Neural cell (in vitro differentiated cells): Measurements from ENCODE around the gene MVD. TPM values are rescaled to one million over a fixed set of nuclear protein-coding genes. Genes with fewer than 3 reads are reported as not detected.

Experiments used
- H2AFZ ChIP-seq: fragments of 200-600, 300-800 bp; sonication (generic), shearing (Covaris generic); 2 replicates; pipeline ENCODE4 v1.6.0; 2014; ENCODE audit warnings: low read depth, mild to moderate bottlenecking, antibody characterized with exemption, low read length, moderate library complexity
- H3F3A ChIP-seq: fragments of 200-600 bp; shearing (Covaris generic); 2 replicates; pipeline ENCODE4 v1.6.1; 2016; ENCODE audit warnings: mild to moderate bottlenecking, moderate library complexity, mixed read lengths, antibody characterized with exemption, low read length; ENCODE audit not compliant: insufficient read depth, poor library complexity, severe bottlenecking
- H3K27ac ChIP-seq: fragments of 200-600, 300-800 bp; sonication (generic), shearing (Covaris generic); 2 replicates; pipeline ENCODE4 v1.5.1; 2014; ENCODE audit warnings: mild to moderate bottlenecking, low read length, moderate library complexity
- H3K27me3 ChIP-seq: fragments of 300-800, 200-600 bp; sonication (generic), shearing (Covaris generic); 2 replicates; pipeline ENCODE4 v1.6.0; 2014; ENCODE audit warnings: mild to moderate bottlenecking, low read depth, low read length, moderate library complexity; ENCODE audit not compliant: insufficient read depth
- H3K36me3 ChIP-seq: fragments of 300-800, 200-600 bp; sonication (generic), shearing (Covaris generic); 2 replicates; pipeline ENCODE4 v1.5.1; 2014; ENCODE audit warnings: mild to moderate bottlenecking, antibody characterized with exemption, low read length, moderate library complexity; ENCODE audit not compliant: insufficient read depth
- H3K4me2 ChIP-seq: fragments of 300-800, 200-600 bp; sonication (generic), shearing (Covaris generic); 2 replicates; pipeline ENCODE4 v1.6.0; 2014; ENCODE audit warnings: mild to moderate bottlenecking, low read length
- H3K4me3 ChIP-seq: fragments of 300-800, 200-600 bp; sonication (generic), shearing (Covaris generic); 2 replicates; pipeline ENCODE4 v1.5.1; 2014; ENCODE audit warnings: mild to moderate bottlenecking, low read length, moderate library complexity
- H3K79me2 ChIP-seq: fragments of 200-600 bp; shearing (Covaris generic); replicated peaks from 2 replicates; pipeline ENCODE4 v1.6.0; 2014; ENCODE audit warnings: mild to moderate bottlenecking, low read length, moderate library complexity; ENCODE audit not compliant: insufficient read depth
- H3K9ac ChIP-seq: fragments of 300-800, 200-600 bp; sonication (generic), shearing (Covaris generic); 2 replicates; pipeline ENCODE4 v1.6.1; 2016; ENCODE audit warnings: mild to moderate bottlenecking, low read length, mixed read lengths
- H3K9me2 ChIP-seq: fragments of 200-600 bp; shearing (Covaris generic); 2 replicates; pipeline ENCODE4 v1.6.1; 2016; ENCODE audit warnings: mild to moderate bottlenecking, low read length, mixed read lengths; ENCODE audit not compliant: insufficient read depth
- H3K9me3 ChIP-seq: fragments of 200-600, 300-800 bp; sonication (generic), shearing (Covaris generic); 2 replicates; pipeline ENCODE4 v1.6.1; 2016; ENCODE audit warnings: mild to moderate bottlenecking, mixed run types, low read length, moderate library complexity, mixed read lengths
- H4K20me1 ChIP-seq: fragments of 200-600 bp; shearing (Covaris generic); 2 replicates; pipeline ENCODE4 v1.6.1; 2016; ENCODE audit warnings: mild to moderate bottlenecking, mixed run types; ENCODE audit not compliant: insufficient read depth
- EP300 ChIP-seq: fragments of 450-650 bp; conservative IDR thresholded peaks from 2 replicates; pipeline ENCODE4 v1.6.1; 2014; ENCODE audit warnings: antibody characterized with exemption, mild to moderate bottlenecking, moderate library complexity; ENCODE audit not compliant: poor library complexity, severe bottlenecking
- EZH2 ChIP-seq: fragments of 200-600, 300-800 bp; shearing (Covaris generic), sonication (generic); IDR thresholded peaks from 2 replicates; pipeline ENCODE4 v1.6.1; 2014; ENCODE audit warnings: antibody characterized with exemption, low read length, borderline replicate concordance, mild to moderate bottlenecking; ENCODE audit not compliant: insufficient read depth, poor library complexity, severe bottlenecking
- MXI1 ChIP-seq: fragments of 450-650 bp; conservative IDR thresholded peaks from 2 replicates; pipeline ENCODE4 v1.6.1; 2014; ENCODE audit warnings: antibody characterized with exemption, mild to moderate bottlenecking; ENCODE audit not compliant: poor library complexity, severe bottlenecking
- POLR2AphosphoS5 ChIP-seq: IDR thresholded peaks from 2 replicates; pipeline ENCODE4 v1.6.1; 2012
- RAD21 ChIP-seq: fragments of 450-650 bp; conservative IDR thresholded peaks from 2 replicates; pipeline ENCODE4 v1.6.1; 2014; ENCODE audit warnings: antibody characterized with exemption, mild to moderate bottlenecking, moderate library complexity
- REST ChIP-seq: IDR thresholded peaks from 2 replicates; pipeline ENCODE4 v1.6.1; 2012; ENCODE audit warnings: borderline replicate concordance
- SMC3 ChIP-seq: fragments of 450-650 bp; conservative IDR thresholded peaks from 2 replicates; pipeline ENCODE4 v1.6.1; 2014; ENCODE audit warnings: antibody characterized with exemption, mild to moderate bottlenecking, moderate library complexity; ENCODE audit not compliant: poor library complexity
- TAF1 ChIP-seq: IDR thresholded peaks from 2 replicates; pipeline ENCODE4 v1.6.1; 2012; ENCODE audit warnings: low read depth
- polyA plus RNA-seq: library from polyadenylated mRNA; depleted of rRNA; stranded (reverse); fragments of >200 nt; gene quantifications from 2 replicates; pipeline ENCODE4 v1.2.3, GENCODE V29; 2014
- TF ChIP-seq, protein P1 (sequence below): fragments of 450-650 bp; IDR thresholded peaks from 2 replicates; pipeline ENCODE4 v1.5.1; 2014; ENCODE audit warnings: antibody characterized with exemption, mild to moderate bottlenecking, moderate library complexity; ENCODE audit not compliant: poor library complexity, severe bottlenecking

Gene MVD
- polyA plus RNA-seq, 1 donor from 2014 or later: 232 TPM

GRCh38 chr16:88701581-88702370 is 38.9 kb upstream of the MVD start:
- no peaks in the 10 kb centered on the region for H3F3A ChIP-seq
- no peaks in the 10 kb centered on the region for H3K9me3 ChIP-seq
- H3K4me2 ChIP-seq: no peak overlapping the region
- peaks cover 9% of the 10 kb centered on the region for H3K79me2 ChIP-seq
- H3K9ac ChIP-seq: no peak overlapping the region
- no peaks in the 10 kb centered on the region for H3K27me3 ChIP-seq
- no peak overlapping the region for H3K27ac ChIP-seq
- H4K20me1 ChIP-seq: no peaks in the 10 kb centered on the region
- no peak for TF ChIP-seq POLR2AphosphoS5
- no peak for TF ChIP-seq TAF1
- TF ChIP-seq EP300: no peak
- TF ChIP-seq RAD21: no peak
- TF ChIP-seq EZH2: no peak
- TF ChIP-seq MXI1: no peak
- TF ChIP-seq SMC3: no peak
- TF ChIP-seq, protein P1, sequence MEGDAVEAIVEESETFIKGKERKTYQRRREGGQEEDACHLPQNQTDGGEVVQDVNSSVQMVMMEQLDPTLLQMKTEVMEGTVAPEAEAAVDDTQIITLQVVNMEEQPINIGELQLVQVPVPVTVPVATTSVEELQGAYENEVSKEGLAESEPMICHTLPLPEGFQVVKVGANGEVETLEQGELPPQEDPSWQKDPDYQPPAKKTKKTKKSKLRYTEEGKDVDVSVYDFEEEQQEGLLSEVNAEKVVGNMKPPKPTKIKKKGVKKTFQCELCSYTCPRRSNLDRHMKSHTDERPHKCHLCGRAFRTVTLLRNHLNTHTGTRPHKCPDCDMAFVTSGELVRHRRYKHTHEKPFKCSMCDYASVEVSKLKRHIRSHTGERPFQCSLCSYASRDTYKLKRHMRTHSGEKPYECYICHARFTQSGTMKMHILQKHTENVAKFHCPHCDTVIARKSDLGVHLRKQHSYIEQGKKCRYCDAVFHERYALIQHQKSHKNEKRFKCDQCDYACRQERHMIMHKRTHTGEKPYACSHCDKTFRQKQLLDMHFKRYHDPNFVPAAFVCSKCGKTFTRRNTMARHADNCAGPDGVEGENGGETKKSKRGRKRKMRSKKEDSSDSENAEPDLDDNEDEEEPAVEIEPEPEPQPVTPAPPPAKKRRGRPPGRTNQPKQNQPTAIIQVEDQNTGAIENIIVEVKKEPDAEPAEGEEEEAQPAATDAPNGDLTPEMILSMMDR: no peak
- TF ChIP-seq REST: no peak
- H3K9me2 ChIP-seq: no peaks in the 10 kb centered on the region
- H3K36me3 ChIP-seq: no peaks in the 10 kb centered on the region
- H2AFZ ChIP-seq: no peak overlapping the region
- H3K4me3 ChIP-seq: no peak overlapping the region

DNA sequence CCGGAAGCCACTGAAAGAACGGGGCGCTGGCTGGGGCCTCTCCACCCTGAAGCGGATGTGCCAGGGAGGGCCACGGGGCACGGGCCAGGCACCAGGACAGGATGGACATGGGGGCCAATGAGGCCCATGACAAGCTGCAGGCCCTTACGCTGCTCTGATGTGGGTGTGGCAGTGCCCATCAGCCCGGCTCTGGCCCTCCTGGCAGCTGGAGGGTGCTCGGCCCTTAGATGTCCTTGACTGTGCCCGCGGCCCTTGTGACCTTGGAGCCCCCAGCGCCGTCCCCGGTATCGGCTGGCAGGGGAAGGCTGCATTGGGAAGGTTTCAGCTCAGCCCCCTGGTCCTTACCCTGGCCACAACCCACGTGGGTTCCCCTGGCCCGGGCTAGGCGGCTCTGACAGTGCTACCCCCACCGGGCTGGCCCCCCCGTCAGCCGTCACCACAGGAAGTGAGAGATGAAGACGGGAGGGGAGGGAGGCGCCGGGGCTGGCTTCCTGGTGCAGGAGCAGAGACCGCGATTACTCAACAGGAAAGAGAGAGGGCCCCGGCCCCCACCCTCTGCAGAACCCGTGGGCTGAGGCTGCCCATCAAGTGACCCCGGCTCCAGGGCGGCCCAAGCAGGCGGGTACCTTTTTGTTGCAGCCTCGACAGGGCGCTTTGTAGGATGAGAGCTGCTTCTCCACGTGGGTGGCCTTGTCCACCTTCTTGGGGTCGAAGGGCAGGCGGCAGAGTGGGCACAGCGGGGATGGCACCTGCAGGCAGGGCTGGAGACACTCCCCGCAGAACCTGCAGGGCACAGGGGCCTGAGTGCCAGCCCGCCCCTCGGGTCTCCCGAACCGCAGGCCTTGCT is 38.0 kb upstream of the MVD start:
- Histone ChIP-seq H3F3A (no peaks in the 10 kb centered on the region), H3K27ac (no peak overlapping the region), H3K27me3 (no peaks in the 10 kb centered on the region), H3K36me3 (no peaks in the 10 kb centered on the region), H3K9ac (no peak overlapping the region), H3K4me2 (no peak overlapping the region), H3K9me2 (no peaks in the 10 kb centered on the region), H3K79me2 (peaks cover 9% of the 10 kb centered on the region), H3K4me3 (no peak overlapping the region), H2AFZ (no peak overlapping the region), H4K20me1 (no peaks in the 10 kb centered on the region), H3K9me3 (no peaks in the 10 kb centered on the region)
- TF ChIP-seq RAD21 (no peak), SMC3 (no peak), MXI1 (no peak), EP300 (no peak), REST (no peak), EZH2 (no peak), TAF1 (no peak), POLR2AphosphoS5 (no peak)
- TF ChIP-seq, protein P1: no peak
